ENCODE data around the gene IGF2R.

- TF ChIP-seq CTCF (IDR thresholded peaks at IDR 0.05; ENCODE audit: low read depth, low read length) (no peak), POLR2A (IDR thresholded peaks at IDR 0.05; ENCODE audit: extremely low read depth, insufficient read length) (no peak), MAX (IDR thresholded peaks at IDR 0.05; ENCODE audit: low read depth, low read length) (no peak), MYC (IDR thresholded peaks at IDR 0.05; ENCODE audit: low read depth, low read length) (no peak)
Measured at GRCh38 chr6:160085226-160085625, 116.3 kb downstream of the IGF2R start.
